Stimulated activated CD4-positive, alpha-beta T cell treated with anti-CD3 and anti-CD28 coated beads, Interleukin-4, amount 100 ng/mL, for 48 hours (primary cell): ENCODE measurements around the gene NODAL.
"Not testable (repeated sequence)": the region's sequence is repeated elsewhere in the genome, so short reads cannot be mapped to it uniquely, and the experiment has no call there.

Source experiments
- DNase-seq, 2 donors: peaks; one replicate each; pipeline ENCODE4 v3.0.0-alpha.2; 2020; ENCODE audit warnings: low read depth in 2 of 2

The NODAL gene

DNA sequence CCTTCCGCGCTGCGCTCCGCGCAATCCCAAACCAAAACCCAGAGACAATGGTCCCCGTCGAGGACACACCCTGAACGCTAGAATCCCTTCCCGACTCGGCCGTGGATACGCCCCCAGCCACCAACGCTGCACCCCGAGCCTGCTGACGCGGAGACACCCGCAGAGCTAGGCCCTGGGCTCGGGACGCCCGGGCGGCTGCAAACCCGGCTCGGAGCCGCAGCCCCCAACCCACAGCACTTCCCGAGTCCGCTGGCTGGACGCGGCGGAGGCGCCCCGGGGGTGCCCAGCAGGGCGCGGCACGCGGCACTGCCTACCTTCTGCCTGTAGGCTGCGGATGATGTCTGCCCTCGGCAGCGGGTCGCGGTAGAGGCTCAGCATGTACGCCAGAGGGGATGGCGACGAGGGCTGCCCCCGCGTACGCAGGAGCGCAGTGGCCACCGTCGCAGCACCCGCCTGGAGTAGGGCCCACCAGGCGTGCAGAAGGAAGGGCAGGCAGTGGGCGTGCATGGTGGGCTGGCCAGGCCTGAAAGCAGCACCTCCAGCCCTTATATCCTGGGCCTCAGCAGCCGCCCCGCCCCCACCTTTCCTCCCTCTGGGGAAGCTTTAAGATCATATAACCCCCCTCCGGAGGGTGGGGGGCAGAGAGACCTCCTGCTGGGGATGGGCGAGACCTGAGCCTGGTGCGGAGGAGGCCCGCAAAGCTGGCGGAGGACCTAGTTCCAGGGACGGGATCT lies at the start of gene NODAL:
NODAL (minus strand) TSS at position 521 of the 734 bp plus-strand sequence; CDS start at position 507, 14 bp downstream.
- no peak for DNase-seq

DNA sequence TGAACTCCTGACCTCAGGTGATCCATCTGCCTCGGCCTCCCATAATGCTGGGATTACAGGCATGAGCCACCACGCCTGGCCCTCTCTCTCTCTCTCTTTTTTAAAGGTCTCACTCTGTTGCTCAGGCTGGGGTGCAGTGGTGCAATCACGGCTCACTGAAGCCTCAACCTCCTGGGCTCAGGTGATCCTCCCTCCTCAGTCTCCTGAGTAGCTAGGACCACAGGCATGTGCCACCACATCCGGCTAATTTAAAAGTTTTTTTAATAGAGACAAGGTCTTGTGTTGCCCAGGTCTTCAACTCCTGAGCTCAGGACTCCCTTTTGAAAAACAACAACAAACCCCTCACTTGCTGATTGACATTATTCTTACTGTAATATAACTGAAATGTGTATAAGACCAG lies 48.7 kb upstream of the NODAL start:
- no peak for DNase-seq

DNA sequence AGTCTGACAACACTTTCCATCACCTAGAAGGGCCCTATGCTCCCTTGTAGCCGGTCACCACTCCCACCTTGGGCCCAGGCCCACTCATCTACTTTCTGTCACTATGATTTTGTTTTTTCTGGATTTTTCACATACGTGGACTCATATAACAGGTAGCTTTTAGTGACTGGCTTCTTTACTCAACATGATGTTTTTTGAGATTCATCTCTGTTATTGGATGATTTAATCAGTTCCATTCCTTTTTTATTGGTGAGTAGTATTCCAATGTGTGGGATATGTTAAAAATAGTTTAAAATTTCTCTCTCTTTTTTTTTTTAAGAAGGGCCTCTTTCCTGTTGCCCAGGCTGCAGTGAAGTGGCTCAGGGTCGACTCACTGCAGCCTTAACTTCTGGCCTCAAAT lies 46.3 kb upstream of the NODAL start:
- no peak for DNase-seq

DNA sequence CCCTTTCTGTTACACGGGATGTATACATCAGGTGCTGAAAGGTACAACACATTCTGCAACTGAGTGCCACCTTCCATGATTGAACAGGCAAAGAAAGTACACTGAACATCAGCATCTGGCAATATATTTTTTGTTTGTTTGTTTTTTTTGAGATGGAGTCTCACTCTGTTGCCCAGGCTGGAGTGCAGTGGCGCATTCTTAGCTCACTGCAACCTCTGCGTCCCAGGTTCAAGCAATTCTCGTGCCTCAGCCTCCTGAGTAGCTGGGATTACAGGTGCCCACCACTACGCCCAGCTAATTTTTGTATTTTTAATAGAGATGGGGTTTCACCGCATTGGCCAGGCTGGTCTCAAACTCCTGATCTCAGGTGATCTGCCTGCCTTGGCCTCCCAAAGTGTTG lies 42.4 kb upstream of the NODAL start:
- DNase-seq = not testable (repeated sequence)

DNA sequence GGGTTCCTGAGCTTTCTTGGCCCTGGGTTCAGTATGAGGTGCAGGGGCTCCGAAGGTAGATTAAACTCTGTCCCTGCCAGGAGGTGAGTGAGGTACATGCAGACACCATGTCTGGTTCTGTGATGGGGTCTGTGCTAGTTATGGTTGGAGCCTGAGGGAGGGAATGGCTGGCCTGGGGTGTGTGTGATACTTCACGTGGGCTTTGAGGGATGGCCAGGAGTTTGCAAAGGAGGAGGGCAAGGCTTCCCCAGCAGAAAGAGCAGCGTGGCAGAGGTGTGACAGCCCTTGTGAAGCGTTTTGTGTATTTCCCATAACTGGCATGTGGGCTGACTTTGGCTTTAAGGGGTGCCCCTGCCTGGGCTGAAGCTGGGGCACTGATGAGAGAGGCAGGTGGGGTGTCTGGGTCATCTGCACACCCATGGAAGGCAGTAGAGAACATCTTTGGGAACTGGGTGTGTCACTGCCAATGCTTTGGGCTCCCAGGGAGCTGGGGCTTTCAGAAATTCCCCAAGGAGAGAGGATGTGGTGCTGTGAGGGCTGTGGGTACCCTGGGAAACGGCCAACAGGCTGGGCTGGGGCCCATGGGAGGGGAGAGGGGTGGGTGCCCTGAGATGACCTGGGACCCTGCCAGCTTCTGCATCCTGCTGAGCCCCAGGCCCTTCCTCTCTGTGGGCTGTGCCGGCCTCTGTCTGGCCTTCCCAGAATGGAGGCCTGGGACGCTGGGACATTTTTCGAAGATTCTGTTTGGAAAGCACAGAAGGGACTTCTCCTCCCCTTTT lies 41.7 kb upstream of the NODAL start:
- DNase-seq = no peak

DNA sequence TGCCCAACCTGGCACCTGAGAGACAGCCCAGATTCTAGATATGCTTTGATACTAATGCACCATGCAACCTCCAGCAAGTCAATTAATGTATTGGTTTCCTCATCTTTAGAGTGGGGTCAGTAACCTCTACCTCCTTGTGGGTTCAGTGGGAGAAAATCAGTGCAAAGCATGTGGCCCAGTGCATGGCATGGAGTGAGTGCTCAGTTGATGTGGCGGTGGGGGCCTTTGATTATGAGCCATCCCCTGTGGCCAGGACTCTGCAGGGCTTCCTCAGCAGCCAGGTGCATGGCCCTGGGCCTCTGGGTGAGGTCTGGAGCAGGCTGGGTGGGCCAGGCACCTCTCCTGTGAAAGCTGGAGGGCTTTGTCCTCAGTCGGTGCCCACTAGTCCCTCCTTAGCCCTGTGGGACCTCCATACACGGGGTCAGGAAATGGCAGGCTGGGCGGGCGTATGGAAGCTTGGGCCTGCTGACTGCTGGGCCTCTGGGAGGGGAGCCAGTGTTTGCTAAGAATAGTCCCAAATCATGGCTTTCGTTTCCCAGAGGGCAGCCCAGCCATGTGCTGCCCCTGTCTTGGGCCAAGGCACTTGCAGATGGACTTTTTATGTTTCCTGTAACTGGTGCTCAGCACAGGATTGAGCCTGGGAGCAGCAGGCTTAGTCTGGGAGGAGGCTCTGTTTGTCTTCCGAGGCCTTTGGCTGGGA lies 40.5 kb upstream of the NODAL start:
- no peak for DNase-seq

DNA sequence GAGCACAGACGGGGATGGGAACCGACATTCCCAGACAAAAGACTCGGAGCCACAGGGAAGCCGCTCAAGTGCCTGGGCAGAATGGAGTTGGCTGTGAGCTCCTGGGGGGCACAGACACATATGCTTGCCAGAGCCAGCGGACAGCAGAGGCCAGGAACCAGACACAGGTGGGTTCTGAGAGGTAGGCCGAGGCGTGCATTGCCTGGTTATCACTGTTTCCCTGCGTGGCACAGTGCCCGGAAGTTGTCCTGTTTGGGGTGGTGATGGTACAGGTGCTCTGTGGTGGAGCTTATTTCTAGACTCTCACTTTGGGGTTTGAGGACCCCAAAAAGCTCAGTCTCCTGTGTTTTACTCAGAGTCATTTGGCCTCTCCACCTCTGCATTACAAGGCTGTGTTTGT lies 39.6 kb upstream of the NODAL start:
- no peak for DNase-seq

DNA sequence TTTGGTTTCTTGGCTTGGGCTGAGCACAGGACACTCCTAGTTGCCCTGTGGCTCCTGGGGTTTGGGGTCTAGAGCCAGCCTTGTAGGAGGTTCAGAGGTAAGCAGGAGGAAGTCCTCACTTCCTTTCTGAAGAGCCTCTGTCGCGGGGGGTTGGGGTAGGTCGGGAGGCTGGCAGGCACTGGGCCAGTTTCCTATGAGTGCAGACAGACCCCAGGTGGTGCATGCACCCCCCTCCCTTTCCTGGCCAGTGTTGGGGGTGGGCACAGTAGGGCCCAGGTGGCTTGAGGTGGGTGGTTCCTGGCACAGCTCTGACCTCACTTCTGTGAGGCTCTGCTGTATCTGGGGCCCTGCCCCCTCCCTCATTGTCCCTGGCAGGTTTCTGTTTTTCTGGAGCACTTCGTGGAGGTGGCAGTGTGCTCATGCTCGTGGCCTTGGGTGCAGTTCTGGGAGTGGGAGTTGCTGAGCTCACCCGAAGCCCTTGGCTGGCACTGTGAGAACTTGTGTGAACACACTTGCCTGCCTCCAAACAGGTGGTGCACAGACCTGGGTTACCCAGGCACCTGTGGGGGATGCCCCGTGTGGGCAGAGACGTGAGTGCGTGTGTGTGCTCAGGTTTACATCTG lies 38.9 kb upstream of the NODAL start:
- no peak for DNase-seq

DNA sequence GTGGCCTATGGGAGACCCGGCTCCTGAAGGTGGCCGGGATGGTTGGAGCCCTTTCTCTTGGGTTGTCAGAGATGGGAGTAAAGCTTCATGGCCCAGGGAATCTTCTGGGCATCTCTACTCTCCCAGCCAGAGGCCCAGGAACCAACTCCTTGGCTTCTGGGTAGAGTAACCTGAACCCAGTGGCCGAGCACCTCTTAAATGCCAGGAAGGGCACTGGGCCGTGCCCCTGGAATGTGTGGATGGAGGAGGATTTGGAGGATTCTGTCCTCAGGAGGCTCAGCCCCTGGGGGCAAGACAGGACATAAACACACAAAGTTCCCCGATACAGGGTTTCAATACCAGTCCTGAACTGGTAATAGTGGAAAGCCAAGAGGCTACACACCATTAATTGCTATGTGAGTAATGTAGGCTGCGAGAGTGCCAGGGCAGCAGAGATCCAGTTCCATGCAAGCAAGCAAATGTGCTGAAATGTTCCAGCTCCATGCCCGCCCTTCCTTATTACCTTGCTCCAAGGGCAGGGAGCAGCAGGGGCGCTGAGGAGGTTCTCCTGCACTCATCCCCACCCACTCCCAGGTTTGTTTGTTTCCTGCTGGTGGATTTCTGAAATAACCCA lies 38.3 kb upstream of the NODAL start:
- DNase-seq = no peak

DNA sequence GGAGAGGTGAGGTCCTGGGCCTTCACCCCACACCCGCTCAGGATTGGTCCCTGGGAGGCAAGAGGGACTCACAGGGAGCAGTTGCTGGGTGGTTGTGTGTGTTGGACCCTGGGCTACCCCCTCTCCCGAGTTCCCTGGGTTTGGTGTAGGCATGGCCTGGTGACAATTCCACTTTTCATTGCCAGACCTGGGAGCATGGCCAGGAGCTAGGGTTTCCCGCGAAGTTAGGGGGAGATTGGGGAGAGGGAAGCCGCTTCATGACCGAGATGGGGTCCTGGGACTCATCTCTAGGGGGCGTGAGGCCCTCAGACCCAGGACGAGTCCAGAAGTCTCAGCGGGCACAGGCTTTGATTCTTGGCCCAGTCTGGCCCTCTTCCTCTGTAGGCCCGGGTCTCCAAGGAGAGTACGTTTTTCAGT lies 37.7 kb upstream of the NODAL start:
- DNase-seq = no peak

DNA sequence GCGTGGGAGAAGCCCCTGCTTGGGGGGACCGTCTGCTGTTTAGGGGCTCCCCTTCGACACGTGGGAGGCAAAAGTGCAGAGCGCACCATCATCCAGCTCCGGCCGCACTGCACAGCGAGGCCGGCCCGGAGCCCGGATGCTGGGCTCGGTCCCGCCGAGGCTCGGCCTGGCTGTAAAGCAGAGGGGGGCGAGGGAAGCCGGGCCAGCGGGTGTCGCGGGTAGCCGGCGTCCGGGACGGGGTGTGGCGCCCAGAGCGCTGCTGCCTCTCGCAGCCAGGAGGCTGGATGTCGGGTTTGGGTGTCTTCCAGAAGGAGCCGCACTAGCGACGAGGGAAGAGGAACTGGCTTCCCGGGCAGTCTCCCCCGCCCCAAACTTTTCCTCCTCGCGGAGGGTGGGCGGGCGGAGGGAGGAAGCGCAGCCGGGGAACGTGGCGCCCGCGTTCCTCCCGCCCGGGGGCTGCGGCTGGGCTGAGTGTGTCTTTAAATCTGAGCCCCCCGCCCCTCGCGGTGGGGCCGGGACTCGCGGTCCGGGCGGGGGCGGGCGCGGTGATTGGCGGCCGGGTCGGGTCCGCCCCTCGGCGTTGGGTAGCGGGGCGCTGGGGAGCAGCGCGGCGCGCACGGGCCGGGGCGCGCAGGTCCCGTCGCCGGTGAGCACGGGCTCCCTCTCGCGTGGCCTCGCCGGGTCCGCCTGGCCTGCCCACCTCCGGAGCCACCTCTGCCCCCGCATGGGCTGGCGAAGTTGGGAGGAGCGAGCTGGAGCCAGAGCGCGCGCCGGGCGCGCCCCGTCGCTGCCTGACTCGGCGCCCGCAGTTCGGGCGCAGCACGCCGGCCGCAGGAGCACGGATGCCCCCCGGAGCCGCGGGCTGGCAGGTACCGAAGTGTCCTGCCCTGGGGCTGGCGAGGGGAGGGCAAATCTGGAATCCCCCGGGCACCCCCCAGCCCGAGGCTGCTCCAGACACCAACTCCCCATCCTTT lies 37.0 kb upstream of the NODAL start, which contains the start of gene PALD1:
PALD1 (plus strand) TSS at position 577 of the 974 bp plus-strand sequence. CDS start 47,185 bp downstream, outside the sequence.
- peak; percentile 34 to 45 for DNase-seq

DNA sequence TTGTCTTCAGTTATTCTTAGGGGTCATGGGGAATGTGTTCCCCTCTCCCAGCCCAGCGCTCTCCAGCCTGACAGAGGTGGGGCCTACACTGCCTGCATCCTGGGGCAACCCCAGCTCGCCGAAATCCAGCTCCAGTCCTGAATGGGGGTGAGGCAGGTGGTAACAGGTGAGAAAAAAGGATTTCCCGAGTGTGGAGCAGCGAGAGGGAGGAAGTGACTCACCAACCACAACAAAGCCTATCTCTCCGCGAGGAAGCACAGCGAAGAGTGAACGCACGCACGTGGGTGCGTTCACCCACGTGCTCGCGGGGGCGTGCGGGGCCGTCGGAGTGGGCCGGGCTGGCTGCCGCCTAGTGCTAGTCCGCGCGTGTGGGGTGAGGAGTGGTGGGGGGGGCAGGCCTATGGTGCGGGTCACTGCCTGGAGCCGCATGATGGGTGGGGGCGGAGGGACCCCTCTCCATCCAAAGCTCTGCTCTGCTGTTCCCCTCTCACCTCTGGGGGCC lies 36.2 kb upstream of the NODAL start:
- DNase-seq = peak; percentile 49 to 61

DNA sequence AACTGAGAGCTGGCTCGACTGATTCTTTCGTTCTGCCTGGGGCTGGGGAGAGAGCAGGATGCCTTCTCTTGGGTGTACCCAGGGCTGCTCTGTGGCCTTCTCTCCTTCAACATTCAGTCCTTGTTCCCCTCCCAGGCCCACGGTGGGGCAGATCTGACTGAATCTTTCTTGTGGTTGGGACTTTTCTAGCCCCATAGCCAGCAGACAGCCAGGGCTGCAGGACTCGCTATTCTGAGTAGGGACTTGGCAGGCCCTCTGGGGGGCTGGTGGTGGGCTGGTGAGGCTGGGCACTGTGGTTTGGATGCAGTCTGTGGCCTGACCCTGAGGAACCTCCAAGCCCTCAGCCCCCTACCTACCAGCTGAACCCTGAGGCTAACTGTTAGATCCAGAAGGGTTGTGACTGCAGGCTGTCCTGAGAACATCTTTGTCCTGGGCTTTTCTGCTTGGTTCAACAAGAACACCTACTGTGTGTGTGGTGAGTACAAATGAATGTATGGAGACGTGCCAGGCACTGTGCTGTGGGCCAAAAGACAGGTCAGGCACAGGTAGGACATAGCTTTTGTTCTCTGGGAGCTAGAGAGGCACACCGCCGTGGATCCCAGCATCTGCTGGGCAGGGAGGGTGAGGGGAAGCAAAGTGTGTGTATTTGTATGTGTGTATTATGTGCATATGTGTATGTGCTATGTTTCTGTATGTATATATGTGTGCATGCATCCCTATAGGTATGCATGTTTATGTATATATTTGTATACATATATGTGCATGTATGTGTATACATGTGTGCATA lies 35.0 kb upstream of the NODAL start:
- no peak for DNase-seq

DNA sequence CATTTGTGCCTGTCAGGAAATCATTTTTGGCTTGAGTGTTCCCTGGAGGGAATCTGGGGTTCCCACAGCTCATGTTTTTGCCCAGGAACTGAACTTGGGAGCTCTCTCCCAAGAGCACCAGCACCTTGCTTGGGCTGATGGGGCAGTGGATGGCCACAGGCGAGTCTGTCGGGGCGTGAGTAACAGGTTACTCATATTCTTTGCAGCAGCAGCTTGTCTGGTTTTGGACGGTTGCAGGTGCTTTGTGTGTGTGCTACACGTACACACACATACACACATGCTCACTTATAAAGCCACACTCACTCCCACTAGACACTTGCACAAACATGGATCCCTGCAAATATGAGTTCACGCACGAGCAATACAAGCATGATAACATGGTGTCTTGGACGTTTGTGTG lies 34.2 kb upstream of the NODAL start:
- DNase-seq = no peak

DNA sequence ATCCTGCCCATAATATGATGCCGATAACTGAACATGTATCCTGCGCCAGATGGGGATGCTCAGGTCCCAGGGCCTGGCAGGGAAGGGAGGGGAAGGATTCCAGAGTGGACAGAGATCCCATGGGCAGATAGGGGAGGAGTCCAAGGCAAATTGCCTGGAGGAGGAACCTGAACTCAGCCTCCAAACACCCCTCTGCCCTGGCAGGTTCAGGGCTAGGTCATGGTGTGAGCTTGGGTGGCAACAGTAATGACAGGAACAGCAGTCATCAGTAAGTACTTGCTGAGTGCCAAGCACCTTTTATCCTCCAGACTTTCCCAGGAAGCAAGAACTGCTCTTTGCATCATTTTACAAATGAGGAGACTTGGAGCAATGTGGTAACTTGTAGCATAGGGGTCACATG lies 33.3 kb upstream of the NODAL start:
- DNase-seq = no peak

DNA sequence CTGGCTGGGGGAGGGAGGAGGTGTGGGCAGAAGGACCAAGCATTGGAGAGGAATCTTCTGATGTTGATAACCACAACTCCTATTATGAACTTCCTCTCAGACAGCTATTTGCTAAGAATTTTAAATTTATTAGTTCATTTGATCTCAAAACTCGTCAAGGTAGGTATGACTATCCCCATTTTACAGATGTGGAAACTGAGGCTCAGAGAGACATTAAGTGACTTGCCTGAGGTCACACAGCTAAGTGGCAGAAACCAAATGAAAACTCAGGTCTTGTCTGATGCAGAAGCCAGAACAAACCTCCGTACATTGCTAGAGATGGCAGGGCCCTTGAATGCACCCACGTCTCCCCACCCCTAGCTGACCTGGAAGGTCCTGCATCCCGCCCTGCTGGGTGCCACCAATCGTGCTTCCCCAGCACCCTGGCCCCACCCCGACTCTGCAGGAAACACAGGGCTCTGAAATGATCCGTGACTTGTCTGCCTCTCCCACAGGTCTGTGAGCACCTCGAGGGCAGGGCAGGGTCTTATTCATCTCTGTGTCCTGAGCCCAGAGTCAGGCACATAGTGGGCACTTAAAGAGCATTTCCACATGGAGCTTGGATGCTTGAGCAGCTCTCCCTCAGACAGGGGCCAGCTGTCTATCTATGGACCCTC lies 31.4 kb upstream of the NODAL start:
- no peak for DNase-seq

DNA sequence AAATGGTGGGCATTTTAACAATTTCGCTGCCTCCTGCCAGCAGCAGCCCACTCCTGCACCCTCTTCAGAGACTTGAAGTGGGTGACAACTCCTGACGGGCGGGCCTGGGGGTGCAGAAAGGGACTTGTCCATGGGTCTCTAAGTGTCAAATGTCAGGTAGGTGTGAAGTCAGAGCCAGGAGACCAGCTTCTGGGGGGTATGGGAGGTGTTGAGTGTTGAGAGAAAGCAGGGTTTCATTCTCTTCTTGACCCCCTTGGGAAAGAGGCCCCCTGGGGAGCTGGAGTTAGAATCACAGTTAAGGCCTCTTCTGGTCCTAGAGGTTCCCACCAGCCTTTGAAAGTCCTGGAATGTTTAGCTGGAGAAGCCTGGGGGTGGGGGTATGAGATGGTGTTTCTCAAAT lies 25.5 kb upstream of the NODAL start:
- no peak for DNase-seq

DNA sequence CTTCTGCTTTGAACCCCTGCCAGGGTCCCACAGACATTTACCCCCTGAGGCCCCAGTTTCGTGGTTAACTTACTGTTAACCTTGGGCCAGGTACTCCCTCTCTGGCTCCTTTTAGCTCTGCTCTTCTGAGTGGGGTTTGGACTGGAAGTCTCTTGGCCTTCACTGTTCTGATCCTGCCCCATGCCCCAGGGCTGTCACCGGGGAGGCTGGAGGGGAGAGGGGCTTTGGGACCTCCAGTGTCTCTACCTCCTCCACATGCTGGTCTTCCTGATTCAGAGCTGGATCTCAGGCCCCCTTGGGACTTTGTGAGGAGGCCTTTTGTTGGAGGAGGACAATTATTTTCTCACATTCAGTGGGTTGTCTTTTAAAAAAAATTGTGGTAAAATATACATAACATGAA lies 24.4 kb upstream of the NODAL start:
- no peak for DNase-seq

DNA sequence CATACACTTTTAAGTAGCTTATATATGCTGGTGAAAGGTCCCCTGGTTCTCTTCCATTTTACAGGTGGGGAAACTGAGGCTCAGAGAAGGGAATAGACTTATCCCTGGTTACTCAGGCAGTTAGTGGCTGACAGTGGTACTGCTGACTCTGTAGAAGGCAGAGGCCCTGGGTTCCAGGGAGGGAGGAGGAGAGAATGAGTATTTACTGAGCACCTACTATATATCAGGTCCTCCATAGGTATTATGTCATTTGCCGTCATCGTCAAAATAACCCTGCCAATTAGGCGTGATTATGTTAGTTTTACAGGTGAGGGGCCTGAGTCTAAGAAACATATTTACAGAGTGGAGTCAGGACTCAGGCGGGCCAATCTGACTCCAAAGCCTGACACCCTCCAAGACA lies 23.8 kb upstream of the NODAL start:
- DNase-seq = no peak
